Uterus (tissue), 4 donors: Measurements from ENCODE around the gene MAX. TPM values are rescaled to one million over a fixed set of nuclear protein-coding genes. Genes with fewer than 3 reads are reported as not detected.

Experiments used
- DNase-seq, 2 donors: peaks; one replicate each; pipeline ENCODE4 v3.0.0-alpha.2; 2019 to 2020
- H3K27ac ChIP-seq, 2 donors: fragments of 200-600 bp; sonication (generic); 1 replicate in 1 of 2; 2 replicates in 1 of 2; pipeline ENCODE4 v1.5.1; 2016 to 2018
- H3K27me3 ChIP-seq, 2 donors: fragments of 200-600 bp; sonication (generic); one replicate each; pipeline ENCODE4 v1.5.1; 2018 to 2019; ENCODE audit warnings: control low read depth in 1 of 2
- H3K36me3 ChIP-seq, 2 donors: fragments of 200-600 bp; sonication (generic); one replicate each; pipeline ENCODE4 v1.5.1; 2019; ENCODE audit warnings: control low read depth in 1 of 2
- H3K4me1 ChIP-seq, 2 donors: fragments of 200-600 bp; sonication (generic); one replicate each; pipeline ENCODE4 v1.5.1; 2018 to 2019; ENCODE audit warnings: control low read depth in 1 of 2
- H3K4me3 ChIP-seq, 2 donors: fragments of 200-600 bp; sonication (generic); 1 replicate in 1 of 2; 2 replicates in 1 of 2; pipeline ENCODE4 v1.5.1; 2018 to 2019; ENCODE audit warnings: mild to moderate bottlenecking in 1 of 2
- H3K9me3 ChIP-seq, 2 donors: fragments of 200-600 bp; sonication (generic); one replicate each; pipeline ENCODE4 v1.5.1; 2019; ENCODE audit warnings: control low read depth in 1 of 2
- CTCF ChIP-seq, 4 experiments: fragments of 200-600 bp in 2 of 4; fragments of 450-650 bp in 2 of 4; sonication (generic) in 2 of 4; IDR thresholded peaks; one replicate each; pipeline ENCODE4 v1.5.1; 2016 to 2019; ENCODE audit warnings: antibody characterized with exemption in 4 of 4, mild to moderate bottlenecking in 2 of 4, moderate library complexity in 1 of 4
- POLR2A ChIP-seq, 2 donors: fragments of 450-650 bp; IDR thresholded peaks; one replicate each; pipeline ENCODE4 v1.6.1; 2016; ENCODE audit warnings: antibody characterized with exemption in 2 of 2, mild to moderate bottlenecking in 1 of 2, moderate library complexity in 1 of 2
- intact Hi-C: fragments of 100-400 bp; cut with DNase I; formaldehyde crosslinking; loops from one replicate; pipeline ENCODE4 v1.15.1; 2023; ENCODE audit warnings: low total_unique reads
- total RNA-seq, 4 donors: library from RNA; depleted of rRNA in 3 of 4; stranded (reverse); fragments of >200 nt in 3 of 4; gene quantifications; one replicate each; pipeline versions ENCODE4 v1.1.0 to v1.2.4, GENCODE V29; 2014 to 2023
- donor health status: DM: yes; HTN: yes; CAD: no.

The MAX gene
- total RNA-seq, 4 donors from 2014 or later = 32.6 to 153 (median 68.4) TPM

- intact Hi-C loops = no loop called here
- Histone ChIP-seq H3K4me3 (no peak overlapping the region), H3K36me3 (no peaks in the 10 kb centered on the region), H3K27me3 (no peaks in the 10 kb centered on the region), H3K27ac (no peak overlapping the region), H3K9me3 (no peaks in the 10 kb centered on the region), H3K4me1 (no peaks in the 10 kb centered on the region)
- no peak for DNase-seq
- TF ChIP-seq CTCF (IDR thresholded peaks at IDR 0.05) (no peak), POLR2A (IDR thresholded peaks at IDR 0.05) (no peak)
Measured at GRCh38 chr14:65106736-65107135, 4.4 kb upstream of the MAX start.

- Histone ChIP-seq H3K9me3 (no peaks in the 10 kb centered on the region), H3K4me1 (no peaks in the 10 kb centered on the region), H3K4me3 (no peak overlapping the region), H3K27ac (no peak overlapping the region), H3K27me3 (no peaks in the 10 kb centered on the region), H3K36me3 (no peaks in the 10 kb centered on the region)
- DNase-seq = no peak
- TF ChIP-seq CTCF (IDR thresholded peaks at IDR 0.05) (no peak), POLR2A (IDR thresholded peaks at IDR 0.05) (no peak)
- intact Hi-C loops = no loop called here
Measured at GRCh38 chr14:65106316-65106715, 4.0 kb upstream of the MAX start.

- DNase-seq = no peak
- Histone ChIP-seq H3K27me3 (no peaks in the 10 kb centered on the region), H3K27ac (no peak overlapping the region), H3K4me1 (peaks cover 0 to 4% of the 10 kb centered on the region in 2 donors), H3K4me3 (no peak overlapping the region), H3K36me3 (no peaks in the 10 kb centered on the region), H3K9me3 (no peaks in the 10 kb centered on the region)
- TF ChIP-seq CTCF (IDR thresholded peaks at IDR 0.05) = no peak
- intact Hi-C loops = no loop called here
Measured at GRCh38 chr14:65104791-65105190, 2.5 kb upstream of the MAX start.

- Histone ChIP-seq H3K9me3 (no peaks in the 10 kb centered on the region), H3K36me3 (no peaks in the 10 kb centered on the region), H3K27ac (peak overlapping the region; percentile 50 to 60), H3K4me3 (peak overlapping the region; percentile 54 to 74), H3K27me3 (no peaks in the 10 kb centered on the region), H3K4me1 (peaks cover 7 to 10% of the 10 kb centered on the region in 2 donors)
- intact Hi-C loops = no loop called here
- TF ChIP-seq CTCF (IDR thresholded peaks at IDR 0.05) (no peak), POLR2A (IDR thresholded peaks at IDR 0.05) (no peak)
- DNase-seq = no peak
Measured at GRCh38 chr14:65103150-65103760, 938 bp upstream of the MAX start.

GRCh38 chr14:65101631-65102440, 481 bp downstream of the MAX start:
- no peaks in the 10 kb centered on the region for H3K36me3 ChIP-seq
- DNase-seq = peak in 1 of 2 donors; percentile 40
- no peaks in the 10 kb centered on the region for H3K9me3 ChIP-seq
- H3K4me1 ChIP-seq = peaks cover 11 to 19% of the 10 kb centered on the region in 2 donors
- intact Hi-C loops = no loop called here
- no peaks in the 10 kb centered on the region for H3K27me3 ChIP-seq
- H3K4me3 ChIP-seq = peak overlapping the region; percentile 82 to 97
- peak overlapping the region; percentile 84 to 85 for H3K27ac ChIP-seq
- TF ChIP-seq POLR2A (IDR thresholded peaks at IDR 0.05) (no peak), CTCF (IDR thresholded peaks at IDR 0.05) (no peak)
